IMR-90 (cell line): ENCODE results near the gene ALAS1. TPM values are rescaled to one million over a fixed set of nuclear protein-coding genes. Genes with fewer than 3 reads are reported as not detected.

Experiments
- ATAC-seq: fragments of 200-7000 bp; cut with Tn5 transposase; 2 replicates; pipeline ENCODE4 v1.9.1; 2020; ENCODE audit warnings: low read depth, mild to moderate bottlenecking, moderate library complexity
- BruUV-seq: library from RNA; stranded (reverse); fragments of 400-500 nt; replicated peaks from 2 replicates; lab custom pipeline; 2021; lab: Mats Ljungman, UMichigan
- CTCF ChIA-PET: fragments of 300-600 bp; formaldehyde crosslinking; extraction: SDS; loops from one replicate; lab custom pipeline; 2021; ENCODE audit warnings: antibody characterized with exemption; lab: Yijun Ruan, JAX
- POLR2A ChIA-PET: fragments of 300-600 bp; sonication (Branson Sonifier 250); formaldehyde crosslinking; loops from one replicate; lab custom pipeline; 2022; ENCODE audit warnings: antibody characterized with exemption; ENCODE audit not compliant: unreplicated experiment; lab: Charles Lee
- DNase-seq: peaks from one replicate; pipeline ENCODE4 v3.0.0; 2013
- H2AFZ ChIP-seq: replicated peaks from 2 replicates; pipeline ENCODE3; 2013; ENCODE audit warnings: low read length, mild to moderate bottlenecking; ENCODE audit not compliant: poor library complexity
- H2AK5ac ChIP-seq: 2 replicates; pipeline ENCODE4 v1.6.1; 2013; ENCODE audit warnings: low read depth, low read length, inconsistent platforms
- H2AK9ac ChIP-seq: replicated peaks from 2 replicates; pipeline ENCODE3; 2013; ENCODE audit warnings: mild to moderate bottlenecking, low read depth, low read length, moderate library complexity; ENCODE audit not compliant: poor library complexity
- H2BK120ac ChIP-seq: 2 replicates; pipeline ENCODE4 v1.6.1; 2013; ENCODE audit warnings: low read depth, low read length, inconsistent platforms
- H2BK15ac ChIP-seq: 3 replicates; pipeline ENCODE4 v1.6.1; 2013; ENCODE audit warnings: low read depth, low read length, inconsistent platforms
- H2BK20ac ChIP-seq: 2 replicates; pipeline ENCODE4 v1.6.1; 2013; ENCODE audit warnings: low read depth, mild to moderate bottlenecking, inconsistent platforms, low read length, moderate library complexity
- H2BK5ac ChIP-seq: 2 replicates; pipeline ENCODE4 v1.6.1; 2013; ENCODE audit warnings: mild to moderate bottlenecking, low read depth, low read length, inconsistent platforms; ENCODE audit not compliant: poor library complexity, severe bottlenecking
- H3K14ac ChIP-seq: replicated peaks from 2 replicates; pipeline ENCODE4 v1.6.1; 2013; ENCODE audit warnings: low read depth, low read length, inconsistent platforms
- H3K18ac ChIP-seq: 2 replicates; pipeline ENCODE4 v1.6.1; 2013; ENCODE audit warnings: low read depth, low read length, control low read depth
- H3K23ac ChIP-seq: 2 replicates; pipeline ENCODE4 v1.6.1; 2013; ENCODE audit warnings: low read depth, low read length, inconsistent platforms
- H3K27ac ChIP-seq: 2 replicates; pipeline ENCODE4 v1.5.1; 2013; ENCODE audit warnings: mild to moderate bottlenecking, control low read depth, low read length; ENCODE audit not compliant: insufficient read depth
- H3K27me3 ChIP-seq: 2 replicates; pipeline ENCODE4 v1.6.1; 2013; ENCODE audit warnings: low read length; ENCODE audit not compliant: control insufficient read depth, insufficient read depth
- H3K36me3 ChIP-seq: 2 replicates; pipeline ENCODE4 v1.6.1; 2013; ENCODE audit warnings: low read length, mixed read lengths; ENCODE audit not compliant: control insufficient read depth, insufficient read depth
- H3K4ac ChIP-seq: 2 replicates; pipeline ENCODE4 v1.6.1; 2013; ENCODE audit warnings: low read depth, low read length, inconsistent platforms
- H3K4me1 ChIP-seq: 2 replicates; pipeline ENCODE4 v1.6.1; 2013; ENCODE audit warnings: low read length, mixed read lengths; ENCODE audit not compliant: control insufficient read depth, insufficient read depth
- H3K4me2 ChIP-seq: 2 replicates; pipeline ENCODE4 v1.6.1; 2013; ENCODE audit warnings: low read depth, mild to moderate bottlenecking, control low read depth, low read length, moderate library complexity
- H3K4me3 ChIP-seq: 2 replicates; pipeline ENCODE4 v1.5.1; 2013; ENCODE audit warnings: low read depth, mild to moderate bottlenecking, control low read depth, low read length, moderate library complexity; ENCODE audit not compliant: insufficient read depth
- H3K56ac ChIP-seq: 2 replicates; pipeline ENCODE4 v1.6.1; 2013; ENCODE audit warnings: low read length, inconsistent platforms; ENCODE audit not compliant: insufficient read depth; ENCODE audit errors: extremely low read depth
- H3K79me1 ChIP-seq, 2 experiments: 2 replicates each; pipeline ENCODE4 v1.6.1; 2013; ENCODE audit warnings: low read length in 2 of 2, inconsistent platforms in 1 of 2, low read depth in 1 of 2
- H3K9ac ChIP-seq: 2 replicates; pipeline ENCODE4 v1.6.1; 2013; ENCODE audit warnings: low read depth, low read length, control low read depth
- H3K9me1 ChIP-seq: 2 replicates; pipeline ENCODE4 v1.6.1; 2013; ENCODE audit warnings: low read length, inconsistent platforms; ENCODE audit not compliant: insufficient read depth
- H3K9me3 ChIP-seq: 2 replicates; pipeline ENCODE4 v1.6.1; 2013; ENCODE audit warnings: low read length; ENCODE audit not compliant: control insufficient read depth, insufficient read depth
- H4K20me1 ChIP-seq: 2 replicates; pipeline ENCODE4 v1.6.1; 2013; ENCODE audit warnings: low read length, inconsistent platforms; ENCODE audit not compliant: insufficient read depth
- H4K5ac ChIP-seq: 2 replicates; pipeline ENCODE4 v1.6.1; 2013; ENCODE audit warnings: mild to moderate bottlenecking, low read depth, low read length, control low read depth
- H4K8ac ChIP-seq, 2 experiments: 2 replicates each; pipeline ENCODE4 v1.6.1; 2013; ENCODE audit warnings: low read depth in 2 of 2, low read length in 2 of 2, control low read depth in 1 of 2, inconsistent platforms in 1 of 2
- H4K91ac ChIP-seq: 2 replicates; pipeline ENCODE4 v1.6.1; 2013; ENCODE audit warnings: low read depth, low read length, inconsistent platforms; ENCODE audit not compliant: insufficient read depth
- FOS ChIP-seq: fragments of 150-350 bp; IDR thresholded peaks from 2 replicates; pipeline ENCODE4 v1.6.1; 2016; ENCODE audit warnings: low read depth, low read length
- POLR2A ChIP-seq: IDR thresholded peaks from 2 replicates; pipeline ENCODE4 v1.6.1; 2012; ENCODE audit warnings: mild to moderate bottlenecking, low read depth, low read length
- WGBS, 2 experiments: methylation state at CpG; one replicate each; pipeline versions ENCODE4 v1.1.5 to v1.1.7; 2013; ENCODE audit warnings: missing lambda C conversion rate in 2 of 2; ENCODE audit not compliant: insufficient read length in 1 of 2; ENCODE audit errors: extremely low coverage in 2 of 2; 5-methylcytosine and 5-hydroxymethylcytosine counted together
- dilution Hi-C: fragments of 300-500 bp; cut with HindIII; formaldehyde crosslinking; loops from one replicate; pipeline ENCODE4 v1.14.3; 2018; ENCODE audit warnings: low sequenced_read_pairs; ENCODE audit not compliant: unreplicated experiment
- in situ Hi-C: fragments of 300-500 bp; cut with MboI; formaldehyde crosslinking; loops from 3 replicates; pipeline ENCODE4 v1.14.3; 2019; ENCODE audit warnings: low sequenced_read_pairs, inconsistent platforms, mixed read lengths
- intact Hi-C: fragments of 100-400 bp; cut with micrococcal nuclease; formaldehyde crosslinking; loops from 2 replicates; pipeline ENCODE4 v1.10.0; 2022
- polyA plus RNA-seq, 3 experiments: library from polyadenylated mRNA; depleted of rRNA; stranded (reverse); fragments of >200 nt; gene quantifications; 2 replicates each; pipeline ENCODE4 v1.2.3, GENCODE V29; 2012; ENCODE audit warnings: low replicate concordance in 1 of 3
- total RNA-seq: library from RNA; depleted of rRNA; stranded (reverse); fragments of >200 nt; gene quantifications from 2 replicates; pipeline ENCODE4 v1.2.3, GENCODE V29; 2012

ALAS1 gene
- total and polyA plus RNA-seq, 2 of the 4 experiments (the other 2 are of a cell fraction) = 32.8 to 47.2 TPM

- in situ Hi-C loops (no loop called here), dilution Hi-C loops (no loop called here), intact Hi-C loops (no loop called here)
- Histone ChIP-seq H3K9ac (no peak overlapping the region), H3K79me1 (peaks cover 2 to 6% of the 10 kb centered on the region in 2 experiments; a peak in 1 of 4 replicates), H3K4me1 (peaks cover 8% of the 10 kb centered on the region), H2BK15ac (no peak overlapping the region), H3K4me2 (no peak overlapping the region; the same call in 1 of the 2 replicates), H2BK5ac (no peak overlapping the region), H3K9me3 (no peaks in the 10 kb centered on the region), H3K14ac (peak overlapping the region; percentile 25), H4K20me1 (peaks cover 15% of the 10 kb centered on the region), H3K4me3 (no peak overlapping the region), H4K5ac (no peak overlapping the region), H4K8ac (0 out of 4 replicates have a peak overlapping the region, but pooled peaks of 1 of the 2 experiments have one; percentile 20), H3K18ac (no peak overlapping the region), H3K9me1 (peaks cover 16% of the 10 kb centered on the region), H3K27me3 (no peaks in the 10 kb centered on the region), H2AK9ac (peak overlapping the region; percentile 52), H2AFZ (peak overlapping the region; percentile 73), H2BK120ac (no peak overlapping the region; the same call in 1 of the 2 replicates), H3K4ac (0 out of 2 replicates have a peak overlapping the region, but pooled peaks have one; percentile 3), H3K23ac (peak overlapping the region; percentile 5; the same call in 1 of the 2 replicates), H3K36me3 (peaks cover 34% of the 10 kb centered on the region), H2AK5ac (peak overlapping the region; percentile 43; the same call in 1 of the 2 replicates), H2BK20ac (no peak overlapping the region), H3K27ac (no peak overlapping the region), H3K56ac (no peak overlapping the region), H4K91ac (0 out of 2 replicates have a peak overlapping the region, but pooled peaks have one; percentile 3)
- POLR2A ChIA-PET = no interaction called here
- CTCF ChIA-PET = no interaction called here
- TF ChIP-seq FOS (0 out of 2 replicates have a peak, but pooled peaks have one; percentile 23), POLR2A (no peak)
- WGBS, 2 experiments = 23% methylated on average over 6 of the region's 13 CpGs; no CpG with 5 or more reads in 1 of the 2 experiments
- BruUV-seq = no TSS peak
- ATAC-seq (peak; percentile 65), DNase-seq (peak; percentile 79)
These were observed 18.8 kb downstream of the ALAS1 start for GRCh38 chr3:52216585-52217408.
